NCI-H526 (cell line): Measurements from ENCODE around the gene PRR14L.
A peak's percentile ranks its signal among the peaks of the same experiment; 100 is the strongest.
"Not testable (repeated sequence)": the region's sequence is repeated elsewhere in the genome, so short reads cannot be mapped to it uniquely, and the experiment has no call there.

ENCODE experiments used
- DNase-seq, 2 experiments: peaks; one replicate each; lab custom pipeline; 2025; lab: John Stamatoyannopoulos, UW

Gene PRR14L

DNA sequence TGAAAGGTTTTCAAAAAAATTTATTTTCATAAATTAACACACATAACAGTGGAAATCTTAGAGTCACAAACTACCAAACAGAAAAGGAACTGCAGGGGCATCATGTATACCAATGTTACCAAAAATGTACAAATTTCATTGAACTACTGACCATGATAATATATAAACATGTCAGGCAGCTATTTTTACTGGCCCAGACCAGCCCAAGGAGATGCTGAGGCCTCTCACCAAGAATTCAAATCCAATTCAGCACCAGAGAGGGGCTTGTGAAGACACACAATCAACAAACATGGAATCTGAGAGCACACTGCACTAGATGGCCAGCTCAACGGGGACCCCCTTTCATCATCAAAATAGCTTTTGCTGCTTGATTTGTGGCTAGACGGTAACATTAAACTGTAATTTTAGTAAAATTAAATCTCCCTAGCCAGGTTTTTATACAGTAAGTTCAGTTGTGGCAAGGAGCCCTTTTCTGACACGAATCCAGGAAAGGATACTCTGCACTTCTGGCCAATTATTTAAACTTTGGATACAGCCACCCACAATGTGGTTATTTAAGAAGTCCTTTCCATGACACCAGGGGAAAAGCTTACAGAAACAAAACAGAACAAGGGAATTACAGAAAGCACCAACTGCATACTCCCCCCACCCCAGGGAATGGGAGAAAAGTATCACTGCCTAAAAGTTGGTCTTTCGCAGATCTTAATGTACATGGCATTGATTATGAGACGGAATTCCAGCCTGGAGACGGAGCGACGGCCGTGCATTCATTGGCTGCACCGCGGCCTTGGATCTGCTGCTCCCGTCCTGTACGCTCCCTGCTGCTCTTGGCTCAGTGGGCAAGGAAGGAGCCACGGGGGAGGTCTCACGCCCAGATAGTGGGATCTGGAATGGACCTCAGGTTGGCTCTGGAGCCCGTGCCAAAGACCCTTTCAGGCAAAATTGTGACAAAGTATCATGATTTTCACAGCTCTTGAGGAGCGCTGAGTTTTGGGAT is 68.3 kb downstream of the PRR14L start:
- DNase-seq = no peak

DNA sequence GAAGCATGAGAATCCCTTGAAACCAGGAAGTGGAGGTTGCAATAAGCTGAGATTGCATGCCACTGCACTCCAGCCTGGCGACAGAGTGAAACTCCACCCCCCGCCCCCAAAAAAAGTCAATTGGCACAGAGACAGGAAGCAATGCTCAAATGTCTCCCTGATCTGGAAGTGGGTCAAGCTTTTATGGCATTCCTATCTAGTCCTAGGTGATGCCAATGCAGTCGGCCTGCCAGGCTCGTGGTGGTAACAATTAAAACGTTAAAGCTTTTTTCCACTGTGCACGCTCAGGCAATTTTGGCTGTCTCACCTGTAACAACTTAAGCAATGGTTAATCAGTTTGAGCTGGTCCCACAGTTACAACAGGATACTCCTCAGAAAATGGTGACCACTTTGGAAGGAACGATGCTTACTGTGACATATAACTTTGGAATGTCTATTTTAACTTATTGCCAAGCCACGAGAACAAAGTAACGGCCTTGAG is 69.0 kb downstream of the PRR14L start:
- no peak for DNase-seq

DNA sequence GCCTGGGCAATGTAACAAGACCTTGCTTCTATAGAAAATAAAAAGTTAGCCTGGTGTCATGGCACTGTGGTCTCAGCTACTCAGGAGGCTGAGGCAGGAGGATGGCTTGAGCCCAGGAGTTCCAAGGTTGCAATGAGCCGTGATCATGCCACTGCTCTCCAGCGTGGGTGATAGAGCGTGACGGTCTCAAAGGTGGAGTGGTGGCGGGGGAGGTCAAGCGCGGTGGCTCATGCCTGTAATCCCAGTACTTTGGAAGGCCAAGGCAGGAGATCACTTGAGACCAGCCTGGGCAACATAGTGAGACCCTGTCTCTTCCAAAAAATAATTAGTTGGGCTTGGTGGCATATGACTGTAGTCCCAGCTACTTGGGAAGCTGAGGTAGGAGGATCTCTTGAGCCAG is 71.2 kb downstream of the PRR14L start:
- DNase-seq = no peak

- DNase-seq = peak; percentile 26 to 64
These were observed 73.2 kb downstream of the PRR14L start for GRCh38 chr22:31676700-31677099.

GRCh38 chr22:31674219-31674618 is 75.7 kb downstream of the PRR14L start:
- DNase-seq = not testable (repeated sequence)

- not testable (repeated sequence) for DNase-seq
These were observed 81.1 kb downstream of the PRR14L start for GRCh38 chr22:31668849-31669248.

DNA sequence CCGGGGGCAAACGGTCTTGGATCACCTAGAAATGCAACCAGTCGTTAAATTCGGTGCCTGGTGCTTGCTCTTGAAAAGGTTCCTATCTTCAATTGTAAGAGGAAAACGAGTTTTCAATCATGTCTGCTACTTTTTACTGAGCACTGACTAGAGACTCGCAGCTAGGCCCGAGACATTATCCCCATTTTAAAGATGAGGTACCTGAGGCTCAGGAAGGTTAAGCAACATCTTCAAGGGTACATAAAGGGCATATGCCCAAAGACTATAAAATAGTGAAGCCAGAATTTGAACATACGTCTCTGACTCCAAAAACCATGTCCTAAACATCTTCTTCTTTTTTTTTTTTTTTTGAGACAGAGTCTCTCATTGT is 87.3 kb downstream of the PRR14L start:
- DNase-seq = no peak

DNA sequence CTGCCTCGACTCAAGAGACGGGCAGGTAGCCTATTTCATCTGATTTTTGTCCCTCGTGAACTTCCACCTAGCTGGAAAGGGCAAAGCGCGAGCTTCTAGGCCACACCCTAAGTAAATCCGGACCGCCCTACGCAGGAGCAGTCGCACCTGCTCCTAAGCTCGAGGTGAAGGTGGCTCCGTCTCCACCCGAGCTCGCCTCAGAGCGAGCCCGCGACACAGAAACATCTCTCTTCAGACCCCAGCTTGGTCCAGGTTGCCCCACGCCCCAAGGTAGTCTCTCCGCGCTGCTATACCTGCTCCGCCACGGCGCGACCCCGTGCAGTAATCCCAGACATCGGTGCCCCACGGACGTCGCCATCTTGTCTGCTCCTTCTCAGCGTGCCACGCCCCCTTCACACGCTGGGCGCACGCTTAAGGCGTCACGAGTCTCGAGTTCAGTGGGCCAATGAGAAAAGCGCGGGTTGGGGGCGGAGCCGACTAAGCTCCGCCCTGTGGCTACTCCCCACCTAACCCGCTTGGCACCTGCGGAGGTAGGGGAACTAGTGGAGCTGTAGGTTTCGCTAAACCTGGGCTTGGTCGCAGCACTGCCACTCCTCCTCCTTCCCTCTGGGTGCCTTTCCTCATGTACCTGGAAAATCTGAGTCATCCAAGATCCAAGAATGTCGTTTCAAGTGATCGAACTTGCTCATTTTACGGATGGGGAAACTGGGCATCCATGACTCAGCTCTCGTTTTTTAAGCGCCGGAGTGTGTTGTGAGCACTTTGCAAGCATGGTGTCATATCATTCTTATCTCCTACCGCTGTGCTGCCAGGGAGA is 87.9 kb downstream of the PRR14L start, which contains the start of gene PISD:
TSS of gene PISD (minus strand) at position 365 of the 817 bp plus-strand sequence. CDS start at position 358, 7 bp downstream.
- DNase-seq = peak; percentile 80 to 96

DNA sequence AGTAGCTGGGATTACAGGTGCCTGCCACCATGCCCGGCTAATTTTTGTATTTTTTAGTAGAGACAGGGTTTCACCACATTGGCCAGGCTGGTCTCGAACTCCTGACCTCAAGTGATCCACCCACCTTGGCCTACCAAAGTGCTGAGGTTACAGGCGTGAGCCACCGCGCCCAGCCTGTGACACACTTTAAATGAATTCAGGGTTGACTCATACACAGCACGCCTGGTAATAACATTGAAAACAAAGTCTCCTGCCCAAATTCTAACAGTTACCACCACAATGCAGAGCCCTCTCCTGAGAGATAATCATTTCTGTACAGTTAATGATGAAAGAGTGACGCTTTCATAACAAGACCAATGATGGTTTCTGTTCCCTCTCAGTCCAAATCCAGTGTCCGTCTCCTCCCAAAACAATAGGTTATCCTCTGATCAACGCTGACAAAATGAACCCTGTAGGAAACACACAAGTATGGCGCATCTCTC is 89.0 kb downstream of the PRR14L start:
- not testable (repeated sequence) for DNase-seq

DNA sequence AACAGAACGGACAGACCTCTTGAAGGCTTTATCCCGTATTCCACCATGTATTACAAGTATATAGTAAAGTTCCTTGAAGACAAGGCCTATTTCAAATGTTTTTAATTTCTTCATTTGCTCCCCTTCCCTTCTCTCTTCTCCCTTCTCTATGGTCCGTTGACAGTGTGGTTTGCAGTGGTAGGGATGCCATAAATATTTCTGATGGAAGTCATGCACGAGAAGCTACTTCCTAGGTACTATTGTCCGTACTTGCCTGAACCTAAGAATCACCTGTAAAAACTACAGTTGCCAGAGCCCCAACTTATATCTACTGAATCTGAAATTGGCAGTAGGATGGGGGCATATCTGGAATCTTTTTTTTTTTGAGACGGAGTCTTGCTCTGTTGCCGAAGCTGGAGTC is 90.7 kb downstream of the PRR14L start:
- DNase-seq = no peak

GRCh38 chr22:31654408-31654807 is 95.5 kb downstream of the PRR14L start:
- no peak for DNase-seq

DNA sequence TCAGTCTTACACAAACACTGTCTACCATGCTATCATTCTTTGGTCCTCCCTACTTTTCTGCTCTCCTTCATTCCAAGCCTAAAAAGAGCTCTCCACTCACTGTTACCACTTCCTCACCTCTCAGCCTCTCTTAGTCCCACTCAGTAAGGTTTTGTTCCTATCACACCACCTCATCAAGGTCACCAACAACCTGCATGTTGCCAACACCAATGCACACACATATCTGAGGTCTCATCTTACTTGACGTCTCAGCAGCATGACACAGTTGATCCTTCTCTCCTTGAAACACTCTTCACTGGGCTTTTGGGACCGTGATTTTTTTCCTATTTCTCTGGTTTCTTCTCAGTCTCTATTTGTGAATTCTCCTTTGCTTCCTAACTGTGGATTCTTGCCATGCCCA is 96.0 kb downstream of the PRR14L start:
- DNase-seq = no peak

DNA sequence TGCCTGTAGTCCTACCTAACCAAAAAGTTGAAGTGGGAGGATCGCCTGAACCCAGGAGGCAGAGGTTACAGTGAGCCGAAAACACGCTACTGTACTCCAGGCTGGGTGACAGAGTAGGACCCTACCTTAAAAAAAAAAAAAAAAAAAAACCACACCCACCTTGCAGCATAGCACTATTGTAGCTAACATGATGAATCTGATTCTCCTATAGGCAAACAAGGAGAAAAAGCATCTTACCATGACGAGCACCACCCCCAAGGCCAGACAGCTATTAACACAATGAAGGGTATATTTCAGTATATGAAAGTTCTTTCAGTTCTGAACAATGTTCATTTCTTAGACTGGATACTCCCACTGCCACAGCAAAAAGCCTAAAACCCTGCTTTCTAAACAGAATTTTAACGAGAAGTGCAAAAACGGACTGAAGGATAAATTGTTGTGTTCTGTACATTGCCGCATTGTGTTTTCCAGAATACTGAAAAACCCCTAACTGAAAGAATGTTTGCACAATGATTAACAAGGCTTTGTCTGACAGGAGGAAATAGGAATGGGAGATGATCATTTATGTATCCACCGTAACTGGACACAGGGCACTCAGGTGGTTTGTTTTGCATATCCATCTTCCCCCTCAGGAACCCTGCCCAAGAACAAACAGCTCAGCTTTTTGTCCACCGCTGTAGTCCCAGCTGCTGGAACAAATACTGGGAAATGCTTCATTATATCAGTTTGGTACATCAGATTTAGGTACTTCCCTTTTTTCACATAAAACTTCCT is 96.8 kb downstream of the PRR14L start:
- peak; percentile 77 to 86 for DNase-seq

DNA sequence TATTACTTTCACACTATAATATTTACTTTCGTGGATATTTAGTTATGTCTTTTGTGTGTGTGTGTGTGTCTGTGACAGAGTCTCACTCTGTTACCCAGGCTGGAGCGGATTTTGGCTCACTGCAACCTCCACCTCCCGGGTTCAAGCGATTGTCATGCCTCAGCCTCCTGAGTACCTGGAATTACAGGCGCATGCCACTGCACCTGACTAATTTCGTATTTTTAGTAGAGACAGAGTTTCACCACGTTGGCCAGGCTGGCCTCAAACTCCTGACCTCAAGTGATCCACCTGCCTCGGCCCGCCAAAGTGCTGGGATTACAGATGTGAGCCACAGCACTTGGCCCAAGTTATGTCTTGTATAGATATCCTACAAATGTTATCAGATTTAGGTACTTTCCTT is 97.8 kb downstream of the PRR14L start:
- no peak for DNase-seq

DNA sequence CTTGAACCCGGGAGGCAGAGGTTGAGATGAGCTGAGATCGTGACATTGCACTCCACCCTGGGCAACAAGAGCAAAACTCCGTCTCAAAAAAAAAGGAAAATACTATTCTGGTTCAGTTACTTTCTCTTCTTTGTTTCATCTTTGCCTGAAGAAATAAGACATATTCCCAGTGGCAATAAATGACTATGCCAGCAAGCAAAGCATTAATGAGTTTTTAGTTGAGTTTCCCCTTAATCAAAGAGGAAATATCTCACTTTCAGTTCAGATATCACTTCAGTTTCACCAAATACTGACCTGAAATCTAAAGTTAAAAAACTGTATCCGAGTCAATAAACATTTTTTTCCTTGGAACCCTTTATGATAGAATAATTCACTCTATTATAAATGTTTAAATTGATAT is 98.3 kb downstream of the PRR14L start:
- no peak for DNase-seq

- no peak for DNase-seq
These were observed 99.5 kb downstream of the PRR14L start for GRCh38 chr22:31650391-31650790.

DNA sequence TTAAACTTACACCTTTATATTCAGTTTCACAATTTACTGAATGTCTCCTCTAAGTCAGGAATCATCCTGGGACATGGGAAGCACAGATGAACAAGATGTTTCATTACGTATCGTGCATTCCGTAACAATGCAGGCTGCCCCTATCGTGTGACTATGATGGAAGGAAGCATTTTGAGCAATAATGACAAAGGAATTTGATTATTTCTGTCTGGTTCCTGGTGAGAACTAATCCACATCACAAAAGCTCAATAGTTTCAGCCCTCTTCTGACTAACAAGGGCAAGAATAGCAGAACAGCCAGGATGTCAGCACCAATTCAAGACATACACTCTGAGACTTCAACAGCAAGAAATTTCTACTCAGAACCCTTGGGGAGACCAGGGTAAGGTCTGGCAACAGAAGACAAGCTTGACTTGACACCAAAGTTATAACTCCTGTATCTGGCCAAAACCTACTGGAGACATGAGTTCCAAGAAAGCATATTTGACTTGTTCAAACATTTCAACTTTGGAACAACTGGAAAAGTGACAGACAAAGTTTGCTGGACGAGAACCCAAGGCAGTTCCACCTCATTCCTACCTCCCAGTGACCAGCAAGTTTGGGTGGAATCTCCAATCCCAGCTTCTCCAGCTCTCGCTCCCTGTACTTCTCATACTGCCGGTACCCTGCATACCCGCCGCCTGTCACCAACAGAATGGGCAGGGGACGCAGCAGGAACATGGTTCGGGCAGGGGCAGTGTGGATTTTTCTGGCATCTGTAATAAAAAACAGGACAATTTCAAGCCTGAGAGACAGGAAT is 102.2 kb downstream of the PRR14L start:
- no peak for DNase-seq

- DNase-seq = no peak
These were observed 102.9 kb downstream of the PRR14L start for GRCh38 chr22:31647066-31647465.

DNA sequence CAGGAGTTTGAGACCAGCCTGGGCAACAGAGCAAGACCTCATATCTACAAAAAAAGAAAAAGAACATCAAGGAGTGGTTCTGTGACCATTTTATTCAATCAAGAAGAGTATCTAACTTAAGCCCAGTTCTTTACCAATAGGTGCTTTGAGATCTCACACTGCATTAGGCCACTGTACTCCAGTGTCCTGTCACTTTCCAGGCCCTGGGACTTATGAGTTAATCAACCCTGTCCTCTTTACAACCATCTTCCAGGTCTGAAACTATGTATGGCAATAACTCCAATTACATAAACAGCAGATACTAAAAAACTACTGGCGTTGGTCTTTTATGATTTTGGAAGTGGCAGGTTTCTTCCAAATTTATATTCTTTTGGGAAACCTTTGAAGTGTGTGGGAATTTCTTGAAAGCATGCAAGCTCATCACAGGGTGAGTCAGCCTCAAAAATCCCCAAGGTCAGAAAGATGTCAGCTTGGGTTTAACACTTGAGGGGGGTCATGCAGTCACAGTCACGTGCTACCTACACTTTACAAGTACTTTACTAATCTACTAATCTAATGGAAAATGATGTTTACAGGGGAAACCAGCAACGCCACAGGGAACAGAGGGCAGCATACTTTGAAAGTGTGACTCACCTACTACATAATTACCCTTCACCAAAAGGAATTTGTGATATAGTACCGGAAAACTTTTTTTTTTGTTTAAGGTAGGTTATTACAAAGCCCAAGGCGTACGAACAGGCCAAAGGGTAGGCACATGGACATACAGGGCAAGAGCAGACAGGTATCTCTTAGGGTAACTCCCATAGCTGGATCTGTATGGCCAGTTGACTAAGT is 103.5 kb downstream of the PRR14L start:
- no peak for DNase-seq
